ENCODE results near the gene ARHGAP9.

DNA sequence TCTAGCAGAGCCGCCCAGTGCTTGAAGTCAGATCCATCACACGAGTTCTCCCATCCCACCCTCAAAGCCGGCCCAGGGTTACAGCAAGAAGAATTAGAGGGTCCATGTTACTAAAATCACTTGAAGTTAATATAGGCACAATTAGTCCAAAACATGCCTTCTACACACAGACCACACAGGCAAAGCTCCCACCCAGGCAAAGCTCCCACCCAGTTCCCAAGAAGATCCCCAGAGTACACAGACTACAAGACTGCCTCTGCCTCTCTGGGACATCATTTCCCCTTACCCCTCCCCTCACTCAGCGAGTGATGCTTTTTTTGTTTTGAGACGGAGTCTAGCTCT is 16.8 kb downstream of the ARHGAP9 start:
- TF ChIP-seq CTCF (IDR thresholded peaks at IDR 0.05; ENCODE audit: low read depth, low read length) (no peak), POLR2A (IDR thresholded peaks at IDR 0.05; ENCODE audit: extremely low read depth, insufficient read length) (no peak), MYC (IDR thresholded peaks at IDR 0.05; ENCODE audit: low read depth, low read length) (no peak)
